ENCODE measurements around the gene MVB12B. TPM values are rescaled to one million over a fixed set of nuclear protein-coding genes. Genes with fewer than 3 reads are reported as not detected.

MVB12B gene
- total and polyA plus RNA-seq, 10 donors = 2.8 to 52.4 (median 34.8) TPM

DNA sequence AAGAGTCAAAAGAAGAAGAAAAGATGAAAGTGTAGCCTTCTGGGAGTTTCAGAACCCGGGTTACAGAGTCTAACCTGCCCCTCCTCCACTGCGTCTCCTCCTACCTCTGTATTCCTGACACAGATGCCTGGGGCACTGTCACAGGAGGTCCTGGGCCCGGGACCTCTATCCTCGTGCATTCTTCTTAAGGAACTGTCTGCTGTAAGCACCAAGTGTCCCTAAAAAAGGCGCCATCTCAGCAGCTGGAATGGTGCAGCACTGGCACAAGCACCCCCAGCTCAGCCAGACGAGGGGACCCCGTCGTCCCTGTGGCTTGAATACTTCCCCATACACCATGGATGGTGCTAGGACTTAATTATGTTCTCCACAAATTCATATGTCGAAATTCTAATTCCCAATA lies 35.8 kb upstream of the MVB12B start:
- H3K4me3 ChIP-seq = no peak overlapping the region
- no peak for DNase-seq
- H3K27me3 ChIP-seq (replicated peaks in 1 of 7) = peaks cover 0 to 25% (median 0%) of the 10 kb centered on the region in 7 donors
- no peaks in the 10 kb centered on the region for H3K9me3 ChIP-seq
- no peaks in the 10 kb centered on the region for H3K36me3 ChIP-seq
- intact Hi-C loops (cut with DNase I; ENCODE audit: low total_unique reads) = no loop called here
- H3K4me1 ChIP-seq = no peaks in the 10 kb centered on the region
- TF ChIP-seq POLR2A (IDR thresholded peaks at IDR 0.05) = no peak
- TF ChIP-seq POLR2AphosphoS5 (IDR thresholded peaks at IDR 0.05) = no peak
- TF ChIP-seq, protein P1, sequence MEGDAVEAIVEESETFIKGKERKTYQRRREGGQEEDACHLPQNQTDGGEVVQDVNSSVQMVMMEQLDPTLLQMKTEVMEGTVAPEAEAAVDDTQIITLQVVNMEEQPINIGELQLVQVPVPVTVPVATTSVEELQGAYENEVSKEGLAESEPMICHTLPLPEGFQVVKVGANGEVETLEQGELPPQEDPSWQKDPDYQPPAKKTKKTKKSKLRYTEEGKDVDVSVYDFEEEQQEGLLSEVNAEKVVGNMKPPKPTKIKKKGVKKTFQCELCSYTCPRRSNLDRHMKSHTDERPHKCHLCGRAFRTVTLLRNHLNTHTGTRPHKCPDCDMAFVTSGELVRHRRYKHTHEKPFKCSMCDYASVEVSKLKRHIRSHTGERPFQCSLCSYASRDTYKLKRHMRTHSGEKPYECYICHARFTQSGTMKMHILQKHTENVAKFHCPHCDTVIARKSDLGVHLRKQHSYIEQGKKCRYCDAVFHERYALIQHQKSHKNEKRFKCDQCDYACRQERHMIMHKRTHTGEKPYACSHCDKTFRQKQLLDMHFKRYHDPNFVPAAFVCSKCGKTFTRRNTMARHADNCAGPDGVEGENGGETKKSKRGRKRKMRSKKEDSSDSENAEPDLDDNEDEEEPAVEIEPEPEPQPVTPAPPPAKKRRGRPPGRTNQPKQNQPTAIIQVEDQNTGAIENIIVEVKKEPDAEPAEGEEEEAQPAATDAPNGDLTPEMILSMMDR (IDR thresholded peaks at IDR 0.05 in 8 of 11, conservative IDR thresholded peaks at IDR 0.05 in 3 of 11) = no peak
- no peak overlapping the region for H3K27ac ChIP-seq
- WGBS, 5 donors = 73 to 82% (median 77%) methylated on average over 9 of the region's 9 CpGs

DNA sequence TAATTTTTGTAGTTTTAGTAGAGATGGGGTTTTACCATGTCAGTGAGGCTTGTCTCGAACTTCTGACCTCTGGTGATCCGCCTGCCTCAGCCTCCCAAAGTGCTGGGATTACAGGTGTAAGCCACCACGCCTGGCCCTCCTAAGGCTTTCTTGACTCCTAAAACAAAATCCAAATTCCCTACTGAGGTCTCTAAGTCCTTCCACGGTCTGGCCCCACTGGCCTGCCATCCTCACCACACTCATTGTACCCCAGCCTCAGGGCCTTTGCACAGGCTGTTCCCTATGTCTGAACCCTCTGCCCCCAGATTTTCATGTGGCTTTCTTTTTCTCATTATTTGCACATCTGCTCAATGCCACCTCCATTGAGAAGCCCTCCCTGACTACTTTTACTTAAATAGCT lies 34.7 kb upstream of the MVB12B start:
- Histone ChIP-seq H3K4me1 (no peaks in the 10 kb centered on the region), H3K9me3 (no peaks in the 10 kb centered on the region), H3K27me3 (replicated peaks in 1 of 7) (peaks cover 0 to 30% (median 0%) of the 10 kb centered on the region in 7 donors), H3K36me3 (no peaks in the 10 kb centered on the region), H3K4me3 (no peak overlapping the region), H3K27ac (no peak overlapping the region)
- intact Hi-C loops (cut with DNase I; ENCODE audit: low total_unique reads) = no loop called here
- WGBS, 5 donors = 87 to 93% (median 90%) methylated on average over 4 of the region's 4 CpGs
- TF ChIP-seq POLR2A (IDR thresholded peaks at IDR 0.05) (no peak), POLR2AphosphoS5 (IDR thresholded peaks at IDR 0.05) (no peak)
- TF ChIP-seq, protein P1 (IDR thresholded peaks at IDR 0.05 in 8 of 11, conservative IDR thresholded peaks at IDR 0.05 in 3 of 11) = no peak
- DNase-seq = no peak

DNA sequence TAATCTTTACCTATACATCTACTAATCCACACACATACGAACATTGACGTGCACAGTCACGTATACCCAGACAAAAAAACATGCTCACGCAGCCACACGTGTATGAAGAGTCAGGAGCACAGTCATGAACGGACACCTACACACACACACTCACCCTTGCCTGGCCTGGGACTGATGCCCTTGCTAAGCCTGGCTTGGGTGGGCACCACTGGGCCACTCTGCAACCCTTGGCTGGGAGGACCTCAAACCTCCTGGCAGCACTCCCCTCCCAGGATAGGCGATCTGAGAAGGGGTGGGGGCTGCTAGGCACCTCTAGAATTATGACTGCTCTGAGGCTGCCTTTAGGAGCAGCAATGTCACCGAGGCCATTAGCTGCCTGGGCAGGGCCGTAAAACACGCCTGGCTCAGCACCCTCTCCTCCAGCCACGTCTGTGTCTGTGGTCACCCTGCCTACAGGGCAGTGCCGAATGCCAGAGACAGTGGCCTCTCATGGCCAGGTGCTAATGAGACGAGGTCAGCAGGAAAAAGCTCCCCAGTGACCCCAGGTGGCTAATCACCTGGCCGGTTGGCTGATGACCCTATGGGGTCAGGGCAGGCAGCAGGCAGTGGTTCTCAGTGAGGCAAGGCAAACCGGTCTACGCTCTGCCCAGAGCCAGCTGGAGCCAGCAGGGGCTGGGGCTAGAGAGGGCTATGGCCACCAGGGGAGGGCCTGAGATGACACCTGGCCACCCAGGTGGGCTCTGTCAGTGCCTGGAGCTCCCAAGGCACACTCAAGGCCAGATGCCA lies 33.7 kb upstream of the MVB12B start:
- Histone ChIP-seq H3K27me3 (replicated peaks in 1 of 7) (peaks cover 0 to 34% (median 0%) of the 10 kb centered on the region in 7 donors), H3K27ac (no peak overlapping the region), H3K36me3 (no peaks in the 10 kb centered on the region), H3K4me3 (no peak overlapping the region), H3K9me3 (no peaks in the 10 kb centered on the region), H3K4me1 (no peaks in the 10 kb centered on the region)
- TF ChIP-seq, protein P1 (IDR thresholded peaks at IDR 0.05 in 8 of 11, conservative IDR thresholded peaks at IDR 0.05 in 3 of 11) = no peak
- TF ChIP-seq POLR2AphosphoS5 (IDR thresholded peaks at IDR 0.05) (no peak), POLR2A (IDR thresholded peaks at IDR 0.05) (no peak)
- 85 to 89% (median 86%) methylated on average over 12 to 16 of the region's 16 CpGs for WGBS, 5 donors
- DNase-seq = no peak
- intact Hi-C loops (cut with DNase I; ENCODE audit: low total_unique reads) = no loop called here

DNA sequence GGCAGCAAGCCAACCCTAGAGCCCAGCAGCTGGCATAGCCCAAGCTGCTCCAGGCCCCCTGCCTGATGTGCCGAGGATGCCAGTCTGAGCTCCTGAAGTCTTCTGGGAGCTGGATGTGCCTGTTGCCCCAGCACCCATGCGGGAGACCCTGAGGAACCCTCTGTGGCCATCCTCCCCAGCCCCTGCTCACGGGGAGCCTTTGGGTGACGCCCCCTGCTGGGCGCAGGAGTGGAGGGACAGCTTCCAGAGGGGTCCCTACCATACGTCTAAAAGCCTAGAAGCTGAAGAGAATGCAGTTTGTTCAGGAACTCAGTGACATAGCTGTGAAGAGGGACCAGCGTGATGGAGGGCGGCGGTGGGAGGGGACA lies 33.1 kb upstream of the MVB12B start:
- Histone ChIP-seq H3K4me1 (no peaks in the 10 kb centered on the region), H3K27ac (no peak overlapping the region), H3K4me3 (no peak overlapping the region), H3K9me3 (no peaks in the 10 kb centered on the region), H3K27me3 (replicated peaks in 1 of 7) (peaks cover 0 to 40% (median 0%) of the 10 kb centered on the region in 7 donors), H3K36me3 (no peaks in the 10 kb centered on the region)
- intact Hi-C loops (cut with DNase I; ENCODE audit: low total_unique reads) = no loop called here
- WGBS, 5 donors = 59 to 73% (median 66%) methylated on average over 8 to 9 of the region's 9 CpGs
- TF ChIP-seq, protein P1 (IDR thresholded peaks at IDR 0.05 in 8 of 11, conservative IDR thresholded peaks at IDR 0.05 in 3 of 11) = peak in 1 of 11 experiments; percentile 28
- TF ChIP-seq POLR2A (IDR thresholded peaks at IDR 0.05) = no peak
- no peak for DNase-seq
